Panc1 (cell line): ENCODE data around the gene RELT. TPM values are rescaled to one million over a fixed set of nuclear protein-coding genes. Genes with fewer than 3 reads are reported as not detected.
A peak's percentile ranks its signal among the peaks of the same experiment; 100 is the strongest.

Source experiments
- ATAC-seq: fragments of 200-7000 bp; cut with Tn5 transposase; 2 replicates; pipeline ENCODE4 v1.9.1; 2020; ENCODE audit warnings: mild to moderate bottlenecking, moderate library complexity
- BruUV-seq: library from RNA; stranded (reverse); fragments of 400-500 nt; replicated peaks from 2 replicates; lab custom pipeline; 2021; lab: Mats Ljungman, UMichigan
- CTCF ChIA-PET: fragments of 300-600 bp; sonication (Branson Sonifier 250); formaldehyde crosslinking; loops from one replicate; lab custom pipeline; 2022; ENCODE audit warnings: antibody characterized with exemption; lab: Charles Lee
- POLR2A ChIA-PET: fragments of 300-600 bp; sonication (Branson Sonifier 250); formaldehyde crosslinking; loops from one replicate; lab custom pipeline; 2022; ENCODE audit warnings: antibody characterized with exemption; lab: Charles Lee
- DNase-seq: peaks from one replicate; pipeline ENCODE4 v3.0.0-alpha.2; 2010; ENCODE audit warnings: low read depth, low spot score
- H3K27ac ChIP-seq: 2 replicates; pipeline ENCODE4 v1.5.1; 2011; ENCODE audit warnings: mild to moderate bottlenecking, low read length, inconsistent platforms
- H3K27me3 ChIP-seq: fragments of 200-500 bp; sonication (Bioruptor generic); 2 replicates; pipeline ENCODE4 v1.6.0; 2014; ENCODE audit warnings: low read length, inconsistent platforms; ENCODE audit not compliant: control insufficient read depth, insufficient read depth
- H3K36me3 ChIP-seq: fragments of 200-500 bp; sonication (Bioruptor generic); 2 replicates; pipeline ENCODE4 v1.5.1; 2014; ENCODE audit warnings: inconsistent platforms, mild to moderate bottlenecking, low read length, moderate library complexity; ENCODE audit not compliant: control insufficient read depth, insufficient read depth
- H3K4me1 ChIP-seq: 2 replicates; pipeline ENCODE4 v1.5.1; 2011; ENCODE audit warnings: inconsistent platforms, mild to moderate bottlenecking, low read length, moderate library complexity; ENCODE audit not compliant: control insufficient read depth, insufficient read depth
- H3K4me3 ChIP-seq, 2 experiments: 2 replicates each; pipeline ENCODE4 v1.5.1; 2011 to 2012; ENCODE audit warnings: low read depth in 2 of 2, low read length in 2 of 2, mild to moderate bottlenecking in 2 of 2, inconsistent platforms in 1 of 2, moderate library complexity in 1 of 2
- H3K9me3 ChIP-seq: fragments of 200-500 bp; sonication (Bioruptor generic); 2 replicates; pipeline ENCODE4 v1.5.1; 2014; ENCODE audit warnings: low read depth, mild to moderate bottlenecking, inconsistent platforms, low read length, moderate library complexity; ENCODE audit not compliant: control insufficient read depth, insufficient read depth
- POLR2AphosphoS5 ChIP-seq: IDR thresholded peaks from 2 replicates; pipeline ENCODE4 v1.6.1; 2012; ENCODE audit warnings: mild to moderate bottlenecking, low read depth, low read length, moderate library complexity
- SIN3A ChIP-seq: IDR thresholded peaks from 2 replicates; pipeline ENCODE4 v1.6.1; 2012; ENCODE audit warnings: low read depth, mild to moderate bottlenecking, low read length, moderate library complexity, borderline replicate concordance; ENCODE audit not compliant: insufficient read depth
- TCF7L2 ChIP-seq: IDR thresholded peaks from 2 replicates; pipeline ENCODE4 v1.6.1; 2011; ENCODE audit warnings: mild to moderate bottlenecking, low read depth, low read length, inconsistent platforms
- in situ Hi-C: cut with HindIII; loops from 2 replicates; pipeline ENCODE4 v1.10.0; 2016; ENCODE audit warnings: low sequenced_read_pairs, low pct_unique_long_range_greater_than_20kb
- intact Hi-C: fragments of 100-400 bp; cut with micrococcal nuclease; formaldehyde crosslinking; loops from one replicate; pipeline ENCODE4 v1.10.0; 2022; ENCODE audit not compliant: unreplicated experiment
- total RNA-seq: library from RNA; stranded (reverse); gene quantifications from one replicate; pipeline ENCODE4 v1.2.1, GENCODE V29; 2021; ENCODE audit not compliant: unreplicated experiment
- TF ChIP-seq, protein P1 (sequence below), 2 experiments: IDR thresholded peaks; 2 replicates each; pipeline ENCODE4 v1.6.1; 2011 to 2012; ENCODE audit warnings: low read depth in 2 of 2, control low read depth in 1 of 2, low read length in 1 of 2, mild to moderate bottlenecking in 1 of 2, moderate library complexity in 1 of 2; ENCODE audit not compliant: insufficient read depth in 1 of 2
- TF ChIP-seq, protein P2 (sequence below): fragments of 450-650 bp; IDR thresholded peaks from 2 replicates; pipeline ENCODE4 v1.5.1; 2017; ENCODE audit warnings: mild to moderate bottlenecking

The RELT gene
- total RNA-seq, 1 experiment from 2014 or later: 11.3 TPM

DNA sequence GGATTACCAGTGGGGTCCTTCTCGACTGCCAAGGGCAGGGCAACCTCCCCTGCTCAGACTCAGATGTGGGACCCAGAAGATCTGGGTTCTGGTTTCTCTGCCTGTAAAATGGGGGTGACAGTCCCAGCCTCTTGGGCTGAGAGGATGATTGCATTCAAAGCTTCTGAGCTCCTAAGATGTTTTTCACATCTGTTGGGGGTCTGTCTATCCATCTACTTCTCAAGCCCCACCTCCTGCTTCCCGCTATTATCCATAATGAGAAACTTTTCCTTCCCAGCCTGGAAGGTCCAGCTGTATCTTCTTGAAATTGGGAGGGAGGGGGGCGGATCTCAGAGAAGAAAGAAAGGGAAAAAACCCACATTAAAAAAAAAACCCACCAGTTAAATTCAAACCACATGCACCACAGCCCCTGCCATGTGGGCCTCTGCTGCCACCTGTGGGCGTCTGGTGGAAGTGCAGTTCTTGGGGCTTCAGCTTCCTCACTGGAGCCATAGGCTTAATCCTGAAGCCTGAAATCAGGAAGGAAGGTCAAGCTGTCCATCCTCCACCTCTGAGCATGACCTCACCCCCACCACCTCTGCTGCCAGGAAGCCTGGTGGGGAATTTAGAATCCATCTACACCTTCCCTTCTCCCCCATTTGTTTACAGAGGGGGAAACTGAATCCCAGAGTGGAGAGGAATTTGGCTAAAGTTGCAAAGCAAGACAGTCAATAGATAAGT is 40.8 kb upstream of the RELT start:
- intact Hi-C loops: loop anchor here (1.0 kb wide), 1 partner anchor 28 kb away; no protein-coding TSS in a partner anchor
- ATAC-seq (peak; percentile 70), DNase-seq (peak; percentile 77)
- peak overlapping the region; percentile 55 for H3K27ac ChIP-seq
- in situ Hi-C loops: no loop called here
- CTCF ChIA-PET: interaction anchor here (0.5 to 3.8 kb wide), 25 partner anchors 8 to 610 kb away, joined by 3 to 55 read pairs (median 5); partner anchors contain the start of gene ARHGEF17
- TF ChIP-seq POLR2AphosphoS5: no peak
- TF ChIP-seq, protein P1, sequence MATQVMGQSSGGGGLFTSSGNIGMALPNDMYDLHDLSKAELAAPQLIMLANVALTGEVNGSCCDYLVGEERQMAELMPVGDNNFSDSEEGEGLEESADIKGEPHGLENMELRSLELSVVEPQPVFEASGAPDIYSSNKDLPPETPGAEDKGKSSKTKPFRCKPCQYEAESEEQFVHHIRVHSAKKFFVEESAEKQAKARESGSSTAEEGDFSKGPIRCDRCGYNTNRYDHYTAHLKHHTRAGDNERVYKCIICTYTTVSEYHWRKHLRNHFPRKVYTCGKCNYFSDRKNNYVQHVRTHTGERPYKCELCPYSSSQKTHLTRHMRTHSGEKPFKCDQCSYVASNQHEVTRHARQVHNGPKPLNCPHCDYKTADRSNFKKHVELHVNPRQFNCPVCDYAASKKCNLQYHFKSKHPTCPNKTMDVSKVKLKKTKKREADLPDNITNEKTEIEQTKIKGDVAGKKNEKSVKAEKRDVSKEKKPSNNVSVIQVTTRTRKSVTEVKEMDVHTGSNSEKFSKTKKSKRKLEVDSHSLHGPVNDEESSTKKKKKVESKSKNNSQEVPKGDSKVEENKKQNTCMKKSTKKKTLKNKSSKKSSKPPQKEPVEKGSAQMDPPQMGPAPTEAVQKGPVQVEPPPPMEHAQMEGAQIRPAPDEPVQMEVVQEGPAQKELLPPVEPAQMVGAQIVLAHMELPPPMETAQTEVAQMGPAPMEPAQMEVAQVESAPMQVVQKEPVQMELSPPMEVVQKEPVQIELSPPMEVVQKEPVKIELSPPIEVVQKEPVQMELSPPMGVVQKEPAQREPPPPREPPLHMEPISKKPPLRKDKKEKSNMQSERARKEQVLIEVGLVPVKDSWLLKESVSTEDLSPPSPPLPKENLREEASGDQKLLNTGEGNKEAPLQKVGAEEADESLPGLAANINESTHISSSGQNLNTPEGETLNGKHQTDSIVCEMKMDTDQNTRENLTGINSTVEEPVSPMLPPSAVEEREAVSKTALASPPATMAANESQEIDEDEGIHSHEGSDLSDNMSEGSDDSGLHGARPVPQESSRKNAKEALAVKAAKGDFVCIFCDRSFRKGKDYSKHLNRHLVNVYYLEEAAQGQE (IDR thresholded peaks at IDR 0.05; ENCODE audit: insufficient read depth in 1 of 2, low read depth in 2 of 2, low read length in 1 of 2): no peak
- TF ChIP-seq, protein P2, sequence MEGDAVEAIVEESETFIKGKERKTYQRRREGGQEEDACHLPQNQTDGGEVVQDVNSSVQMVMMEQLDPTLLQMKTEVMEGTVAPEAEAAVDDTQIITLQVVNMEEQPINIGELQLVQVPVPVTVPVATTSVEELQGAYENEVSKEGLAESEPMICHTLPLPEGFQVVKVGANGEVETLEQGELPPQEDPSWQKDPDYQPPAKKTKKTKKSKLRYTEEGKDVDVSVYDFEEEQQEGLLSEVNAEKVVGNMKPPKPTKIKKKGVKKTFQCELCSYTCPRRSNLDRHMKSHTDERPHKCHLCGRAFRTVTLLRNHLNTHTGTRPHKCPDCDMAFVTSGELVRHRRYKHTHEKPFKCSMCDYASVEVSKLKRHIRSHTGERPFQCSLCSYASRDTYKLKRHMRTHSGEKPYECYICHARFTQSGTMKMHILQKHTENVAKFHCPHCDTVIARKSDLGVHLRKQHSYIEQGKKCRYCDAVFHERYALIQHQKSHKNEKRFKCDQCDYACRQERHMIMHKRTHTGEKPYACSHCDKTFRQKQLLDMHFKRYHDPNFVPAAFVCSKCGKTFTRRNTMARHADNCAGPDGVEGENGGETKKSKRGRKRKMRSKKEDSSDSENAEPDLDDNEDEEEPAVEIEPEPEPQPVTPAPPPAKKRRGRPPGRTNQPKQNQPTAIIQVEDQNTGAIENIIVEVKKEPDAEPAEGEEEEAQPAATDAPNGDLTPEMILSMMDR: peak; percentile 100
- POLR2A ChIA-PET: interaction anchor here (0.5 to 0.7 kb wide), 5 partner anchors 20 to 490 kb away, joined by 3 to 21 read pairs (median 4); no protein-coding TSS in a partner anchor
- no peaks in the 10 kb centered on the region for H3K36me3 ChIP-seq
- no peaks in the 10 kb centered on the region for H3K9me3 ChIP-seq
- H3K4me1 ChIP-seq: peaks cover 39% of the 10 kb centered on the region
- H3K4me3 ChIP-seq: no peak overlapping the region
- BruUV-seq: no TSS peak
- no peaks in the 10 kb centered on the region for H3K27me3 ChIP-seq

DNA sequence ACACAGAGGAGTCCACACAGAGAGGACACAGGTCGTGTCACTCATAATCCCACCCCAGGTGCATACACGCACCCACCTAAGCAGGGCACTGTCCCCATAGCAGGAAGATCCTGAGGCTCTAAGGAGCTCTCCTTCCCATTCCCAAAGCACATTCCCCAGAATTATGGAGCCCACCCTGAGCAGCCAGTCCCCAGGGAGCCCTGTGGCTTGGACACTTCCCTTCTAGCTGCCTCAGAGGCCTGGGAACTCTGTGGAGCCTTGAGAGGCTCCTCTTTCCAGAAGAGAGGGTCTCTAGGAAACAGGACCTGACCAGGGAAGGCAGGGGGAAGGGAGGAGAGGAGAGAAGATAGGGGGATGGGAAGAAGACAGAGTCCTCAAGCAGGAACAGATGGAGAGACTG is 38.4 kb upstream of the RELT start:
- CTCF ChIA-PET: interaction anchor here (2.3 kb wide), 1 partner anchor 31 kb away, joined by 22 read pairs; no protein-coding TSS in a partner anchor
- intact Hi-C loops: no loop called here
- in situ Hi-C loops: no loop called here

More for the DNA sequence above, 38.4 kb upstream of the RELT start:
- no peak for DNase-seq
- no peak overlapping the region for H3K4me3 ChIP-seq
- no peaks in the 10 kb centered on the region for H3K9me3 ChIP-seq
- no peak for TF ChIP-seq TCF7L2
- TF ChIP-seq, protein P2: no peak
- no peak for TF ChIP-seq SIN3A
- TF ChIP-seq POLR2AphosphoS5: no peak
- TF ChIP-seq, protein P1 (IDR thresholded peaks at IDR 0.05; ENCODE audit: insufficient read depth in 1 of 2, low read depth in 2 of 2, low read length in 1 of 2): no peak
- H3K4me1 ChIP-seq: peaks cover 26% of the 10 kb centered on the region
- no peaks in the 10 kb centered on the region for H3K36me3 ChIP-seq
- no peaks in the 10 kb centered on the region for H3K27me3 ChIP-seq
- BruUV-seq: no TSS peak
- no peak overlapping the region for H3K27ac ChIP-seq
- POLR2A ChIA-PET: interaction anchor here (0.6 kb wide), 1 partner anchor 94 kb away, joined by 4 read pairs; no protein-coding TSS in a partner anchor
- ATAC-seq: no peak
